Stimulated activated CD4-positive, alpha-beta T cell treated with anti-CD3 and anti-CD28 coated beads, Interleukin-1b, Interleukin-23, amount 100 ng/mL, for 24 hours (primary cell): ENCODE measurements around the gene FAM174A.

Experiments
- DNase-seq, 4 experiments: peaks; one replicate each; pipeline ENCODE4 v3.0.0-alpha.2; 2020; ENCODE audit warnings: low read depth in 4 of 4, low spot score in 1 of 4

Gene FAM174A

DNA sequence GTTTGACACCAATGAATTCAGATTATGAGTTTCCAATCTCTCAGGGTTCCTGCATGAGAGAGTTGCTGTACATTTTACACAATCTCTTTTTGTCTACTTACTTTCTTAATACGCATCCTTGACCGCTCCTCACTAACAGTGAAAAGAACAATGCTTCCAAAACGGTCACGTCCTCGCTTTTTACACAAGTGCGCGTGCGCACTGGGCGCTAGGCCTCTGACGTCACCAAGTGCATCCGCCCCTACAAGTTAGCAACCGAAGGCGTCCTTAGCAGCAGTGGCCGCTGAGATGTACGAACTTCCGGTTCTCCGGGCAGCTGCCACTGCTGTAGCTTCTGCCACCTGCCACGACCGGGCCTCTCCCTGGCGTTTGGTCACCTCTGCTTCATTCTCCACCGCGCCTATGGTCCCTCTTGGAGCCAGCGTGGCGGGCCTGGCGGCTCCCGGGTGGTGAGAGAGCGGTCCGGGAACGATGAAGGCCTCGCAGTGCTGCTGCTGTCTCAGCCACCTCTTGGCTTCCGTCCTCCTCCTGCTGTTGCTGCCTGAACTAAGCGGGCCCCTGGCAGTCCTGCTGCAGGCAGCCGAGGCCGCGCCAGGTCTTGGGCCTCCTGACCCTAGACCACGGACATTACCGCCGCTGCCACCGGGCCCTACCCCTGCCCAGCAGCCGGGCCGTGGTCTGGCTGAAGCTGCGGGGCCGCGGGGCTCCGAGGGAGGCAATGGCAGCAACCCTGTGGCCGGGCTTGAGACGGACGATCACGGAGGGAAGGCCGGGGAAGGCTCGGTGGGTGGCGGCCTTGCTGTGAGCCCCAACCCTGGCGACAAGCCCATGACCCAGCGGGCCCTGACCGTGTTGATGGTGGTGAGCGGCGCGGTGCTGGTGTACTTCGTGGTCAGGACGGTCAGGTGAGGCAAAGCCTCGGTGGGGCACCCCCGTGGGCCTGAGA is at the start of gene FAM174A:
FAM174A (plus strand) TSS at position 315 of the 946 bp plus-strand sequence; CDS start at position 472, 157 bp downstream.
- DNase-seq, result peak; percentile 83 to 90 (median 88)

DNA sequence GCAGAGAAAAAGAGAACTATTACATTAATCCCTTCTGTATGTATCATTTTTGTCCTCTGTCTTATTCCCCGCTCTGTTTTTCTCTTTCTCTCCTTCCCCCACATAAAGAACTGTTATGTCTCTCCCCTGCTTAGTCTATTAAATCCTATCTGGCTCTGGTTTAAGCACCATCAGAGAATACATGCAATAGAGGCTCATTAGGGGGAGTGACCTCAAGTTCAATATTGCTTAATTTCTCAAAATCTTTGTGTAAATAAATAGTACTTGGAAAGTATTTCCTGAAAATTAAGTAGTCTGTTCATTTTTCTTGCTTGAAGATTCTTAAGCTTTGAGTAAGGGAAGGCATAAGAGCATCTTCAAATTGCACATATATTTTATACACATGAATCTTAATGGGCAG is 41.2 kb upstream of the FAM174A start:
- DNase-seq, result no peak

DNA sequence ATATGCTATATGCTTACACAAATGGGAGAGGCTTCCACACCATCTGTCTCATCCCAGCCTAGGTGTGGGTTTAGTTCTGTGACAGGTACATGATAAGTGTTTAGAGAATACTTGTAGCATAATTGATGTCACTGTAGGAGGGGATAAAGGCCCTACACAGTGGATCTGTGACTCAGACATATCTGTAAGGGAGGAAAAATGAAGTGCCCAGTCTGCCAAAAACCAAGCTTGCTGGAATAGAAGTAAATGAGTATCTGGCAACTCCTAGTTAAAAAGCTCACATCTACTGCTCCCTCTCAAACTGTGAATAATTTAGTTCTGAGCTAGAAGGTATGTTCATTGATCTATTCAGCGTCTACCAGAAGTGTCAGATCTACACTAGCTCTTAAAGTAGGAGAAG is 38.9 kb upstream of the FAM174A start:
- no peak for DNase-seq

- DNase-seq, result no peak
Observed at GRCh38 chr5:100502684-100503083, 32.5 kb upstream of the FAM174A start.

DNA sequence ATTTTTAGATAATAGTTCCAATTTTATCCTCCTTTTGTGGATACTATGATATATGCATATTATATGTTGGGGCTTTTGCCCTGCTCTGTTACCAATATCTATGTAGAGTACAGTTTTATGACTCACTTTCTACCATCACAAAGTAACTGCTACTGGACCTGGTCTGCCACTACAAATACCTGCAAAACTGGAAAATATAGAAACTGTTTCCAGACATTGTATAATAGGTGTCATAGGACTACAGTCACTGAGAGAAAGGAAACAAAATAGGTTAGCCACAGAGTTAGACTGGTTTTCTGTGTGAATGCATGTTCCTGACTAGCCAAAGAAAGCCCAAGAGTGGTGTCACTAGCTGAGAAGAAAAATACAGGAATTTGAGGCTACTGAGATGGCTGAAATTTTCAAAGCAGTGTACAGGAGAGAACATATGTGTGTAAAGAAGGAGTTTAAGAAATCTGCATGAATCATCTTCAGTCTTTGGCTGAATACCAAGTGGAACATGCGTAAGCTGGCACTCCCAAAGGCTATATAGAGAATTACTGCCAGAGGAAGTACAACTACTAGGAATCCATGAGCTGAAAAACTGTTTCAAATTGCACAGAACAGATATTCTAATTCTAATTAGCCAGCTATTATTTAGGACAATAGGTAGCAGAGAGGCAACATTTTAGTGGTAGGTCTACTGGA is 29.0 kb upstream of the FAM174A start:
- no peak for DNase-seq

DNA sequence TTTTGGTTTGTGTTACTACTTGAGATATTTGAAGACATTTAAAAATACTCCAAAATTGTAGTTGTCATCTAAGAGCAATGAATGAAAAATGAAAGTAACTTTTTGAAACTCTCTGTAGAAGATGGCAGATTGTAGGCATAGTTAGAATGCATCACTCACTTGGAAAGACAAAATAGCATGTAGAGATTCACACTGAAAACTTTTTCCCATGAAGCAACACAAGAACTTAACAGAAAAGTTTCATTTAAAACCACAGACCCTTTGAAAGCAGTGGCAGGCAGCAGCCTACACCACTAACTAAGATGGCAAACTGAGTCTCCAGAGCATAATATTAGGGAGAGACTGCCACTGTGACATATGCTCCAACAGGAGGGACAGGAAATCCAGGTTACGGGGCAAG is 18.9 kb upstream of the FAM174A start:
- no peak for DNase-seq

- no peak for DNase-seq
Observed at GRCh38 chr5:100517301-100517974, 17.7 kb upstream of the FAM174A start.

GRCh38 chr5:100518377-100518776 is 16.8 kb upstream of the FAM174A start:
- DNase-seq, result no peak

- no peak for DNase-seq
Observed at GRCh38 chr5:100519075-100519474, 16.1 kb upstream of the FAM174A start.

- DNase-seq, result no peak
Observed at GRCh38 chr5:100520348-100520747, 14.8 kb upstream of the FAM174A start.

DNA sequence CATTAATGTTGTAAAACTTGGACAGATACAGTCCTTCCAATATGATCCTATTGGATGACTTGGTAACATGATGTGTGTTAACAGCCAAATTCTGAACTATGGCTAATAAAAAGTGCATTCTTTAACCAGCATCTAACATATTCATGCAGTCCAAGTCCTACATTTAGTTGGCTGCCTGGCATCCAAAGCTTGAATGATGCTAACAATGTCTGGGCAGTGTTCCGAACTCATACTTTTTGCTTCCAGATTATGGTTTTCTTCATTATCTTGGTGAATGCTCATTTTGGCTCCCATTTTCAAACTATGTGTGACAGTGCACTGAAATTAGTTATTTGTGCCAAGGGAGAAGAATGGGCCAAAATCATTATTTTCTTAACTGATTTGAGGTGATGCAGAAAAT is 2.8 kb downstream of the FAM174A start:
- no peak for DNase-seq

- DNase-seq, result no peak
Observed at GRCh38 chr5:100539519-100539918, 4.3 kb downstream of the FAM174A start.

DNA sequence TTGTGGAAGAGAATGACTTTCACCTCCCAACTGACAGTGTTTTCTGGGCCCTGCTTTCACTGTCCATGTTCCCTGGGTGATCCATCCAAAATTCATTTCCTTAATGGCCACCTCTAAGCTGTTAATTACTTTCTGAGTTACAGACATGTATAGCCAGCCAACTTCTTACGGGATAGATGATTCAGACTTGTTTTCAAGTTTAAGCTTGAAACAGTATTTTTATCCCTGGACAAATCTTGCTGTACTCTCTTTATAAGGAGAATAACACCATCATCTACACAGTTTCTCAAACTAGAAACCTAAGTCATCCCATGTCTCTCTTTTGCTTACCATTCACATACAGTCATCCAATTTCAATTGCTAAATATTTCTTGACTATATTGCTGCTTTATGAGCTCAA is 6.9 kb downstream of the FAM174A start:
- no peak for DNase-seq

GRCh38 chr5:100546001-100546400 is 10.8 kb downstream of the FAM174A start:
- no peak for DNase-seq

DNA sequence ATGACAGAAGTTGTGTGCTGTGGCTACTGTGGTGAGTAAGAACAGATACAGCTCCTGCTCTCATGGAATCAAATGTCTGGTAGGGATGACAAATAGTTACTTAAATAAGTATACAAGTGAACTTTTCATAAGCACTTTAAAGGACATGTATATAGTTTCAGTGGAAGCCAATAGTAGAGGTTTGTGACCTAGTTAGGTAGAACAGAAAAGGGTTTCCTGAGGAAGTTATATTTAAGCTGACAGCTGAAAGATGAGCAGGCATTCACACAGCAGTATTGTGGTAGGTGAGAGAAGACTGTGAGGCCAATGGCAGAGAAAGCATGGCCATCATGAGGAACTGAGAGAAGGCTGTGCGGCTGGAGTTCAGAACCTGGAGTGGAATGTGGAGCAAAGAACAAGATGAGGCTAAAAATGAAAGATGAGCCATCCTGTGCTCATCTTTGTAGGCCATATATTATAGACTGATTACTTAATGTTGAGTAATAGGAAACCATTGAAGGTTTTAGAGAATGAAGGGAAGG is 15.4 kb downstream of the FAM174A start:
- DNase-seq, result no peak

DNA sequence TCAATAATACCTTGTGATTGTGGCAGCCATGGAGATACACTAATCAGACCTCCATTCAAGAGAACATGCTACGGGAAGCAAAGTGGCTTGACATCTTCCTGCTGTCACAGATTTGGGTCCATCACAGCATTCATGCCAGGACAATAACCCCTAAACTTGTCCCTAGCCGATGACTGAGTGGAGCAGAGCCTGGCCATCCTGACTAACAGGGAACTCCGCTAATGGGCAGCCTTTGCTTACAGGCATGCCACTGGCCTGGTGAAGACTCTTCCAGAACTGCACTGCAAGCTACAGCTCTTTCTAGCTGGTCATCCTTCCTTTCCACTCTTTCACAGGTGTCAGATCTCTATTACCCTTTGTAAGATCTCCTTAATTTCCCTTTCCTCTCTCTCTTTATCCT is 16.0 kb downstream of the FAM174A start:
- no peak for DNase-seq

- no peak for DNase-seq
Observed at GRCh38 chr5:100553209-100553608, 18.0 kb downstream of the FAM174A start.

GRCh38 chr5:100560860-100561259 is 25.7 kb downstream of the FAM174A start:
- no peak for DNase-seq

- DNase-seq, result no peak
Observed at GRCh38 chr5:100562821-100563220, 27.6 kb downstream of the FAM174A start.

GRCh38 chr5:100566382-100567141 is 31.4 kb downstream of the FAM174A start:
- DNase-seq, result no peak

DNA sequence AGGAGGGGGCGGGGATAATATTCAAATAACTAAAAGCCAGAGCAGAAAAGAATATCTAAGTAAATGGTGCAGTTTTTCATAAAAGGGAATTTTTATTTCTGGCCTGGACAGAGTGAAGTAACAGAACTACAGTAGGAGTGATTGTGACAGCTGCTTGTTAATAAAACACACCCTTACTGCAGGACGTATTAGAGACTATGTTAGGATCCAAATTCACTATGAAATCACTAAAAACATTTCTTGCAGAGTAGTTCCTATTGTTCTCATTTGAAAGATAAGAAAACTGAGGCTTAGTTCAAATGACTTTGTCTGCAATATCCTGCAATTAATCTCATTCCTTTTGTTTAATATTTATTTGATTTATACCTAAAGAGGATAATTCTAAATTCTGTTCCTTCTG is 39.5 kb downstream of the FAM174A start:
- DNase-seq, result no peak
